OCI-M2 (cell line): Measurements from ENCODE around the gene BRPF3.

ENCODE experiments used
- DNase-seq: peaks from one replicate; lab custom pipeline; 2025; ENCODE audit not compliant: unreplicated experiment; lab: John Stamatoyannopoulos, UW

BRPF3 gene

GRCh38 chr6:36266913-36267644 lies 70.5 kb downstream of the BRPF3 start:
- DNase-seq, result no peak

DNA sequence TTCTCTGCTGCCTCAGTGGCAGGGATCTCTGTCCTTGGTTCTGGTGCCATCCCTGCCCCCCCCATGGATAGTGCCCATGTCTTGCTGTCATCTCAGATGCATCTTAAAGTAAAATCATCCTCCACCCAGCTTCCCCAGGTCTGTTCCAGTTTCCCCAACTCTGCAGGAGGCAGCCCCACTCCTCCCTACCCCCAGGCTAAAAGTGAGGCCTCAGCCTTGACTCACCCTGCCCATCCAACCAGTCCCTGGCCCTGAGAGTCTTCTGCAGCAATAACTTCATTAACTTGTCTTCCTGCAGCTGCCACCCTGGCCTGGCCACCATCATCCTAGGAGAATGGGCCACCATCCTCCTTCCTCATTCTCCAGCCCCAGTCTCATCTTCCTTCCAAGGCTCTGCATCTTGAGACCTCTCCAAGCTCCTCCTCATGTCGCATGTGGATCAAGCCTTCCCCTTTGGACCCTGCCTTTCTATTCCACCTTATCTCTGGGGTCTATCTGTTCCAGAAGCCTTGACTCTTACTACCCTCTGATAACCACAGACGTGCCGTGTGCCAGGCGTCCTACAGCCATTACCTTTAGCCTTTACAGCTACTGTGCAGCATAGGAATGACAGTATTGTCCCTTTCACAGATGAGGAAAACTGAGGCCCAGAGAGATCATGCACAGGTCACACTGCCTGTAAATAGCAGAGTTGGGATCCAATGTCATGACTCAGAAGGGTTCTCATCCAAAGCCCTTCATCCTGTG lies 71.4 kb downstream of the BRPF3 start:
- no peak for DNase-seq

DNA sequence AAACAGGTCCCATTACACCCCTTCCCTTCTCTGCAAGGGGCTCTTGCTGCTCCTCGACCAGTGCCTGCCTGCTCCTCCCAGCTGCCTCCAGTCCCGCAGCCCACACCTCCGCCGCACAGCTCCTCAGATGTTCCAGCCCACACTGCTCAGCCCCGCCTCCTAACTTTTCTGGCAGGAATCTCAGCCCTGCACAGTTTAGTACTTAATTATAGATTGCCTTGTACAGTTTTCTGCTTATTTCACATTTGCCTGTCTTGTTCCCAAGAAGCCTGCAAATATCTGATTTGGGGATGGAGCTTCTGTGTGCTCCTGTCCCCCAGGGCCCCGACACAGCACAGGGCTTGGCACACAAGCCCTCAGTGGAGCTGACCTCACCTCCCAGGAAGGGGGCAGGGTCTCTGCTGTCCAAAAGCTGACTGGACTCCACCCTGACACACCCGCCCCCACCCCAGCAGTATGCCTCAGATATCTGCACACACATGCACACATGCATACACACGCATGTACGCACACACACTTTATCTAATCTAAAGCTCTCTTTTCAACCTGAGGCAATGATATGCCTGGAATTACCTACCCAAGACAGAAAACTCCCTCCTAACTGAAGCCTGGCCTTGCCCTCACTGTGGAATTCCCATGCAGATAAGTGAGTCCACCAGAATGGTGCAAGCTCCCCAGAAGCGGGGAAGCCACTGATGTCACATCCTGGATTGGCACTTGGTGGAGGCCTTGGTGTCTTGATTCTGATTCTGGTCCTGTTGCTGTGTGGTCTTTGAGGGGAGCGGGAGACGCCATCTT lies 72.1 kb downstream of the BRPF3 start:
- DNase-seq, result no peak

GRCh38 chr6:36269834-36270705 lies 73.5 kb downstream of the BRPF3 start, which contains the start of gene PNPLA1:
Gene PNPLA1, plus strand, starts transcription at chr6:36270060. Its CDS starts 400 bp downstream, at chr6:36270460.
- DNase-seq, result no peak

DNA sequence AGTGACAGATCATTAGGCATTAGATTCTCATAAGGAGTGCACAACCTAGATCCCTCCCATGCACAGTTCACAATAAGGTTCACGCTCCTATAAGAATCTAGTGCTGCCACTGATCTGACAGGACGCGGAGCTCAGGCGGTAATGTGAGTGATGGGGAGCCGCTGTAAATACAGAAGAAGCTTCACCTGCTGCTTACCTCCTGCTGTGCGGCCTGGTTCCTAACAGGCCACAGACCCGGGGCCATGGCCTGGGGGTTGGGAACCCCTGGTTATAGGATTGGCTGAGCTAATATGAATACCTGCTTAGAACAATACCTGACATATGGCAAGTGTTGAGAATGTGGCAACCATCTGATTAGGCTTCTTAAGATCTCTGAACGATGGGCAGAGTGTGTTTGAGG lies 75.7 kb downstream of the BRPF3 start:
- DNase-seq, result no peak

- no peak for DNase-seq
Measured at GRCh38 chr6:36273067-36273466, 76.5 kb downstream of the BRPF3 start.

GRCh38 chr6:36273802-36274514 lies 77.4 kb downstream of the BRPF3 start:
- DNase-seq, result no peak

DNA sequence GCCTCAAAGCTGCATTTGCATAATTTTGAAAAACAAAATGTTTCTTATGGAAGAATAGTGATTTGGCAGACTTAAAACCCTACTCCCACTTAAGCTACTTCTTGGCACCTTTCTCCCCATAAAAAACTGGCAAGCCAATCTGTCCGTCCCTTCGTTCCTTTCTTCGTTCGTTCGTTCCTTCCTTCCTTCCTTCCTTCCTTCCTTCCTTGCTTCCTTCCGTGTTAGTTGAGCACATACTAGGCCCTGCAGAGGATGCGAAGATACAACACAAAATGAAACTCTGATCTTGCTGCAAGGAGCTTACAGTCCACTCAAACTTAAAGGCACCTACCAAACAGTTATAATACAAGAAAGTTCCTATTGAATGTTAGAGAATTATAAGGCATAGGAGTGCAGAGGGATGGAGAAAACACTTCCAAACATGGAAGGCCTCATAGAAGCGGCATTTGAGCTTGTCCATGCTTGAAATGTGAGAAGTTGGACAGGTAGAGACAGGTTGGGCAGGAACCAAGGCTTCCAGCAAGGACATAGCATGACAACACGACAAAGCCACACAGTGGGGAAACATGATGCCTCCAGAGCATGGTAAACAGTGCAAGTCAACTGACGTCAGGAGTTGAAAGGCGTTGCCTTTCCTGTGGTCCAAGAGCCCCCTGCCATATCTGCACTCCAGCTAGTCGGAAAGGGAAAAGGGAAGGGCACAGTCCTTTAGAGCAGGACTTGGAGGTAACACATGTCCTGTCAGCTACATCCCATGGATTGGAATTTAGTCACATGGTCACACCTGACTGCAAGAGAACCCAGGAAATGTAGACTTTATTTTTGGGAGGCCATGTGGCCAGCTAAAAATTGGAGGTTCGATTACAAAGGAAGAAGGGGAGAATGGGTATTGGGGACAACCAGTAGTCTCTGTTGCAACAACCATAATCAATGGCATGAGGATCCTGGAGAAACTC lies 80.3 kb downstream of the BRPF3 start:
- DNase-seq, result no peak

- DNase-seq, result no peak
Measured at GRCh38 chr6:36277946-36278470, 81.5 kb downstream of the BRPF3 start.

DNA sequence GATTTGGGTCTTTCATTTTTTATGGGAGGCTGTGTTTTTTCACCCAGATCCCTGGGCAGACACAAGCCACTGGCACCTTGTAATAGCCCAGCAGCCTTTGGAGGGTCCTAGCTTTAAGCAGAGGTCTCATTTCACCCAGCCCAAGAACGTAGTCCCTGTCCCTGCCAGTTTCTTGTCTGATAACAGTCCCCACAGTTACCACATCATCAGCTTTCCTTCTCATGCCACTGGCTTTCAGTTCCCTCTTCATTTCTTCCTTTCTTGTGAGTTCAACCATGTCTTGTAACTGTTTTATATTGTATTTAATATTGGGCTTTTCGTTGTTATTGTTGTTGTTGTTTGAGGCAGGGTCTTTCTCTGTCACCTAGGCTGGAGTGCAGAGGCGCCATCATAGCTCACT lies 83.9 kb downstream of the BRPF3 start:
- DNase-seq, result no peak

DNA sequence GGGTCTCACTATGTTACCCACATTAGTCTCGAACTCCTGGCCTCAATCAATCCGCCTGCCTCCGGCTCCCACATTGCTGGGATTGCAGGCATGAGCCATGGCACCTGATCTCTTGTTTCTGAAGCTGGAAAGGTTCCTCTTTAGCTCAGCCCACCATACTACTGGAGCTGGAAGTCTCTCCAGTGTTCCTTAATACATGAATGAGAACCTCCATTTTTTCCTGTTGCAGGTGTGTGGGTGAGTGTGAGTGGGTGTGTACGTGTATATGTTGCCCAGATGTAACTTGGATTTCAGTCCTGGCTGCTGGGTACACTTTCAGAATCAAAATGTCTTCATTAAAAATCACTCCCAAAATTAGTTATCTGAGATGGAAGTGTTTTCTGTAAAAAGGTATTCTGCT lies 84.4 kb downstream of the BRPF3 start:
- no peak for DNase-seq
